Stimulated activated CD8-positive, alpha-beta memory T cell treated with anti-CD3 and anti-CD28 coated beads, Interleukin-4, amount 100 ng/mL, for 48 hours (primary cell): ENCODE measurements around the gene UGT1A3.

Experiments
- DNase-seq: peaks from one replicate; pipeline ENCODE4 v3.0.0-alpha.2; 2020

Gene UGT1A3

GRCh38 chr2:233760043-233760442, 31.2 kb downstream of the UGT1A3 start, which contains the start of gene UGT1A1:
UGT1A1 (plus strand) TSS chr2:233760270; CDS start chr2:233760288, 18 bp downstream.
- DNase-seq: no peak

DNA sequence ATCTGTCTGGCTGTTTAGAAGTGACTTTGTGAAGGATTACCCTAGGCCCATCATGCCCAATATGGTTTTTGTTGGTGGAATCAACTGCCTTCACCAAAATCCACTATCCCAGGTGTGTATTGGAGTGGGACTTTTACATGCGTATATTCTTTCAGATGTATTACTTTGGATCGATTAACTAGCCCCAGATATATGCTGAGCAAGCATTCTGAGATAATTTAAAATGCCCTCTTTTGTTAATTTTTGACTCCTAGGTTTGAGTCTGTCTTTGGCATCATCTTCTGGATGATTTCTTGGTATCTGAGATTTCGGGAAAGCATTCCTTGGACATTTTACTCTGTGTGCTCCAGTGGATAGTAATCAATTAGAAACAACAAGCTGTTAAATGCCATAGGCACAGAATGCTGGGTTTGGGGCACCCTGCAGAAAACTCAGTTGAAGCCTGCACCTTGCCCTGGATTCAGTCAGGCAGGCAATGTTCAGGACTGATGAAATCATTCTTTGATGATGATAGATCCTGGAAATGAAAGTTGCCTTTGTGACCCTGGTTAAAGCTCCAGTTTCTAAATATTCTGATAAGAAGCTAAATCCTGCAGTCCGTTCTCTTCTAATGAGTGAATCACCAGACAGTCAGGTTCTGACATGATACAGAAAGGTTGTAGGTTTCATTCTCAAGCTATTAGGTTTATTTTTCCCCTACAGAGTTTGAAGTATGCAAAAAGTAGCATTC, 32.4 kb downstream of the UGT1A3 start:
- DNase-seq: no peak

GRCh38 chr2:233764264-233764663, 35.4 kb downstream of the UGT1A3 start:
- DNase-seq: no peak

DNA sequence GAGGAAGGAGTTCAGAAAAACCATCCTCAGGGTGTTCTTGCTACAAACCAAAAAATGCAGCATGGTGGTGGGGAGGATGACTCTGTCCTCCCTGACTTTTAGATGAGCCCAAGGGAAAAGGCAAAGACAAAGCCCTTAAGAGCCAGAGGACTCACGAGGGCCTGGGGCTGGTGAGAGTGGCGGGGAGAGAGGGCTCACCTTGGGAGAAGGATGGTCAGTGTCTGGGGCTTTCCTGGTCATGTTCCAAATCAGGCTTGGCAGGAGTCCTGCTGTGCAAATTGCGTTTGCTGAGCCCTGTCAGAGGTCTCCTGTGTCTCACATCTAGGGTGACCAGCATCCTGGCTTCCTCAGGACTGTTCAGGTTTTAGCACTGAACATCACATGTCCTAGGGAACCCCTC, 35.9 kb downstream of the UGT1A3 start:
- no peak for DNase-seq

DNA sequence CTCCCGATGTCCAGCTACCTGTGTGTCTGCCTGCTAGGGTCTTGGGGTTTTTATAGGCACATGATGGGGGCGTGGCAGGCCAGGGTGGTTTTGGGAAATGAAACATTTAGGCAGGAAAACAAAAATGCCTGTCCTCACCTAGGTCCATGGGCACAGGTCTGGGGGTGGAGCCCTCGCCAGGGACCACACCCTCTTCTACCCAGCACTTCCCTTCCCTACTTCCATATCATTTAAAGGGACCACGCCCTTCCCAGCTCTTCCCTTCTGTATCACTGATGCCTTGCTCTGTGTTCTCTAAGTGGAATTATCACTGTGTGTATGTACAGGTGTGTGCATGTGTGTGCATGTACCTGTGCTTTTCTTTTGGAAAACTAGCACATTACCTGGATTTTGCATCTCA, 37.6 kb downstream of the UGT1A3 start:
- no peak for DNase-seq

- no peak for DNase-seq
Observed at GRCh38 chr2:233768076-233768475, 39.2 kb downstream of the UGT1A3 start.

DNA sequence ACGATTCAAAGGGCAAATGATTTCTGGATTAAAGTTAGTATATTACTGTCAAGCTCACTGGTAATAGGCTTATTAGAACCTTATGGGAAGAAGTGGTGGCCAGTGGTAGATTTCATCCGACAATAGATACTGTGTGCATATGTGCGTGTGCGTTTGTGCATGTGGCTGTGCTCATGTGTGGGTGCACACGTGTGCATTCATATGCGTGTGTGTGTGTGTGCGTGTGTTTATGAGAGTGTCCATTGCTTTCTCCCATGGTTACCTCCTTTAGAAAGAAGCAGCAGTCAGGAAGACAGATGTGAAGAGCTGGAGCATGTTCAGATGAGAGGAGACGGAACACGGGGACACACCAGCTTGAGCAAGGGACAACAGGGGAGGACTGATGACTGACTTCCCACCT, 40.4 kb downstream of the UGT1A3 start:
- DNase-seq: no peak

DNA sequence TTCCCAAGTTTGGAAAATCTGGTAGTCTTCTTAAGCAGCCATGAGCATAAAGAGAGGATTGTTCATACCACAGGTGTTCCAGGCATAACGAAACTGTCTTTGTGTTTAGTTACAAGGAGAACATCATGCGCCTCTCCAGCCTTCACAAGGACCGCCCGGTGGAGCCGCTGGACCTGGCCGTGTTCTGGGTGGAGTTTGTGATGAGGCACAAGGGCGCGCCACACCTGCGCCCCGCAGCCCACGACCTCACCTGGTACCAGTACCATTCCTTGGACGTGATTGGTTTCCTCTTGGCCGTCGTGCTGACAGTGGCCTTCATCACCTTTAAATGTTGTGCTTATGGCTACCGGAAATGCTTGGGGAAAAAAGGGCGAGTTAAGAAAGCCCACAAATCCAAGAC, 43.3 kb downstream of the UGT1A3 start:
- DNase-seq: no peak

DNA sequence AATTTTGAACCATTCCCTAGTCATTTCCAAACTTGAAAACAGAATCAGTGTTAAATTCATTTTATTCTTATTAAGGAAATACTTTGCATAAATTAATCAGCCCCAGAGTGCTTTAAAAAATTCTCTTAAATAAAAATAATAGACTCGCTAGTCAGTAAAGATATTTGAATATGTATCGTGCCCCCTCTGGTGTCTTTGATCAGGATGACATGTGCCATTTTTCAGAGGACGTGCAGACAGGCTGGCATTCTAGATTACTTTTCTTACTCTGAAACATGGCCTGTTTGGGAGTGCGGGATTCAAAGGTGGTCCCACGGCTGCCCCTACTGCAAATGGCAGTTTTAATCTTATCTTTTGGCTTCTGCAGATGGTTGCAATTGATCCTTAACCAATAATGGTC, 43.7 kb downstream of the UGT1A3 start:
- DNase-seq: no peak

DNA sequence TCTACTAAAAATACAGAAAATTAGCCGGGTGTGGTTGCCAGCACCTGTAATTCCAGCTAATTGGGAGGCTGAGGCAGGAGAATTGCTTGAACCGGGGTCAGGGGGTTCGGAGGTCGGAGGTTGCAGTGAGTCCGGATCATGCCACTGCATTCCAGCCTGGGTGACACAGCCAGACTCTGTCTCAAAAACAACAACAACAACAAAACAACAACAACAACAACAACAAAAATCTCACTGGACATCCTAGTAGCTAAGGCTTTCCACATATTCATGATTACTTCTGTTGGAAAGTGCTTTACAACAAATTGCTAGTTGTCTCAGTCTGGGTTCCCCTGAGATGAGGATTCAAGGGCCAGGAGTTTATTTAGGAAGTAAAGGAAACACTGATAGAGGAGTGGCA, 45.0 kb downstream of the UGT1A3 start:
- DNase-seq: no peak

GRCh38 chr2:233775414-233775813, 46.6 kb downstream of the UGT1A3 start:
- no peak for DNase-seq

- no peak for DNase-seq
Observed at GRCh38 chr2:233778030-233778429, 49.2 kb downstream of the UGT1A3 start, which contains the start of gene MROH2A. MROH2A (plus strand) TSS chr2:233778330; CDS start chr2:233779359, 1,029 bp downstream.

DNA sequence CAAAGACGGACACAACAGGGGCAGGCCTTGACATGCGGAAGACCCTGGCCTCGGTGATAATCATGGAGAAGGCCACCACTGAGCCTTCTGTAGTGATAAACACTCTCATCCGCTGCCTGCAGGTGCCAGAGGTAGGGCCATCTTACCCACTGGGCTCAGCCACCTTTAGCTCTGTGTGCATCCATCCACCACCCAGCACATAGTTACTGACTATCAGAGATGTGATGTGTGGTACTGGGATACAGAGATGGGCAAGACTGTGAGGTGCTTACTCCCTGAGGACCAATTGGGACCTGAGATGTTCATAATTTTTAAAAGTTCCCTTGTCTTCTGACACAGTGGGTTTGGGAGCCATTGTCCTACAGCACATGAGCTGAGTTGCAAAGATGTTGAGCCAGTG, 50.9 kb downstream of the UGT1A3 start:
- DNase-seq: no peak

DNA sequence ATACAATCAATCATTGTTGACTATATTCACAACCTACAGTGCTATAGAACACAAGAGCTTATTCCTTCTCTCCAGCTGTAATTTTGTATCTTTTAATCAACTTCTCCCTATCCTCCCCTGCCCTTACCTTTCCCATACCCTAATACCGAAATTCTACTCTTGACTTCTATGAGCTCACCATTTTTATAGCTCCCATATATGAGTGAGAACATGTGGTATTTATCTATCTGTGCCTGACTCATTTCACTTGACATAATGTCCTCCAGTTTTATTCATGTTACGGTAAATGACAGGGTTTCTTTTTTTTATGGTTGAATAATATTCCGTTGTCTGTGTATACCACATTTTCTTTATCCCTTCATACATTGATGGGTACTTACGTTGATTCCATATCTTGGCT, 51.9 kb downstream of the UGT1A3 start:
- no peak for DNase-seq

- no peak for DNase-seq
Observed at GRCh38 chr2:233789554-233789953, 60.7 kb downstream of the UGT1A3 start.

DNA sequence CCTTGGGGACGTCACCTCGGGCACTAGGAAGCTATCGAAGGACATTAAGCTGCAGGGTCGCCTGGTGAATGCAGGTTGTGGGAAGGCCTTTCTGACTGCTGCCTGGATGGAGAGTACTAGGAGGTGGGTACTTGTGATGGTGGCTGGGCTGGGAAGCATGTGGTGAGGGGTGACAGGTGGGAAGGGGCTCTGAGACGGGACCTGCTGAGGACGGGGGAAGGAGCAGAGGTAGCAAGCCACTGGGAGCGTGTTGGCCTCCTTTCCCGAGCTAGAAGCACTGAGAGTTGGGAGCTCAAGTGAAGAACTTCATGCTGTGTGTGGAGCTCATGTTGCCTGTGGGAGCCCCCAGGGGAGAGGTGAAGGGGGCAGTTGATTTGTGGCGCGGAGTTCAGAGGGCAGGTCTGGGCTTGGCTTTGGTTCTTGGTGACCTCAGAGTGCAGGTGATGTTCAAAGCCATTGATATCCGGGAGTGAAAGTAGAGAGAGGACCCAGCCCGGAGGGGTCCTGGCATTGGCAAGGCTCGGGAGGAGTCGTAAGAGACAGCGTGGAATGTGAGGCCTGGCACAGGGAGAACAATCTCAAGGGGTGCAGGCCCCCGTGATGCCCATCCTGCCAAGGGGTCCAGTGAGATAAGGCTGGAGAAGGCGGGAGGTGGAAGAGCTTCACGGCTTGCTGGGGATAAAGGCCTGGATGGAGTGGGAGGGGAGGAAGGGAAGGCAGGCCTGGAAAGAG, 62.5 kb downstream of the UGT1A3 start:
- no peak for DNase-seq

- DNase-seq: no peak
Observed at GRCh38 chr2:233791883-233792329, 63.1 kb downstream of the UGT1A3 start.

- no peak for DNase-seq
Observed at GRCh38 chr2:233792720-233793119, 63.9 kb downstream of the UGT1A3 start.

GRCh38 chr2:233793465-233794127, 64.8 kb downstream of the UGT1A3 start:
- no peak for DNase-seq

DNA sequence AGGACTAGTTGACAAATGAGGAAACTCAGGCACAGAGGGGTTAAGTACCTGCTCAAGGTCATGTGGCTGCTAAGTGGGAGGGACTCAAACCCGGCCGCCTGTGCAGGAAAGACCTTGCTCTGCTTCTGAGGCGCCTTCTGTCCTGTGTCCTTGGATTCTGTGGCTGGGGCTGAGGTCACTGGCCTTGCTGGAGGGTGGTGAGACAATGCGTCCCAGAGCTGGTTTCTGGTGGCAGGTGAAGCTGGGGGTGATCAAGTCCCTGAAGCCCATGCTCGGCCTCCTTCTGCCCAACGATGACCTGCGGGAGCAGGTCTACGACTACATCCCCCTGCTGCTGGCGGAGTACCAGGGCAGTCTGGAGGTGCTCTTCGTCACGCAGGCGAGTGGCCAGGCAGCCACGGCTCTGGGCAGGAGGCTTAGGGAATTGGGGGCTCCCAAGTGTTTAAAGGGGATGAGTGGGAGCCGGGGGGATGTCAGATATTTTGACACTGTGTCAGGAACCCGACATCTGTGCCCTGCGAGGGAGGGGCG, 65.4 kb downstream of the UGT1A3 start:
- DNase-seq: no peak

- DNase-seq: peak; percentile 10
Observed at GRCh38 chr2:233795735-233796171, 66.9 kb downstream of the UGT1A3 start.

DNA sequence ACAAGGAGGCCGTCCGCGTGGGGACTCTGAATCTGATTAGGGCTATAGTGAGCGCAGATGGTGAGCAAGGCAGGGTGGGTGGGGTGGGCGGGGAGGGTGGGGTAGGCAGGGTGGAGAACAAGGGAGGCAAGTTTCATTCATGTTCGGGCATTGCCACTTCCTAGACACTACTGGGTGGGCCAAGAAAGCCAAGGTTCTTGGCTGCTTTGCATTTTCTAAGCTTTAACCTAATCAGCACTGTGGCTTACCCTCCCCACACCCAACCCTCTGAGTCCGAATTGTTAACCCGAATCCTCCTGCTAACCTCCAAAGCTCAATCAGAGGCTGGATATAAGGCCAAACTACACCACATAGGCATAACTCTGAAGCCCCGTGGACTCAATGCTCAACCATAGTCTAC, 67.4 kb downstream of the UGT1A3 start:
- no peak for DNase-seq

GRCh38 chr2:233798335-233799086, 69.7 kb downstream of the UGT1A3 start:
- DNase-seq: peak; percentile 15
